Measurements from ENCODE around the gene SVIL.
A peak's percentile ranks its signal among the peaks of the same experiment; 100 is the strongest.
"Not testable (repeated sequence)": the region's sequence is repeated elsewhere in the genome, so short reads cannot be mapped to it uniquely, and the experiment has no call there.

SVIL gene

DNA sequence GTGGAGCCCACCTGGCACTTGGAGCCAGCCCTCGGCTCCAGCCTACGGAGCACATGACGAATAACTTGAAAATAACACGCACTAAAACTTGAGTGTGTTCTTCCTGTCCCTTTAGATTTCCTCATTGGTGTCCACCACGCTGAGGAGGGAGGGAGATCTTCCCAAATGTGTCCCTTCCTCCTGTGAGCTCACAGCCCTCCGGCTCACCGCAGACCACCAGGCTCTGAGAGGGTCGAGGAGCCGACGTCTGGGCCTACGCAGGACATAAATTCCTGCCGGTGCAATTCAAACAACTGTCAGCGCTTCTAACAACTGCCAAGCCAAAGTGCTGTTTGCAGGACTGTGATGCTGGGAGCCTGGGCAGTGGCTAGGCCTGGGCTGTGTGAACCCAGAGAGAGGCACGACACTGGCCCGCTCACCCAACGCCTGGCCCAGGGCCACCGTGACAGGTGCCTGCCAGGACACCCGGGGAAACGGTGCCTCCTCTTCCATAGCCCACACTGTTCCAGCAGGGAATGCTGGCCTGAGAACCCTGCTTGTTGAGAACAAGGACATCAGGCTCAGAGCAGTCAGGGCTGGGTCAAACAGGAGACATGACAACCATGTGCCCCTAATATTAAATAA lies 118.3 kb downstream of the SVIL start:
- DNase-seq (ENCODE audit: low read depth in 2 of 2), result not testable (repeated sequence)

DNA sequence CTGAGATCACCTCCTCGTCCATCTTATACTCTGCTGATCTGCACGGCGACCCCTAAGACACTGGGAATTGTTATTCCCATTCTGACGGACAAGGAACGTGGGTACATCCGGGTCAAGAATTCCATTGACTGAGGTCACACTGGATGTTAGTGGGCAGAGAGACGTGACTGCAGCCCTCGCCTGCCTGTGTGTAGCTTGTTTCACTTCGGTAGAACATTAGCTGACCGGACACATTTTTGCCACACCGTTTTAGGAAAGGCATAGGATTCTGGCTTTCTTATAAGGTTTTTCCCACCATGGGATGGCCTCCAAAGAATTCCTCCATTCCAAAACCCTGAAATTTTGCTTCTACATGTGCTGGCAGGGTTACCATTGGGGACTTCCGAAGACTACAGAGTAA lies 118.9 kb downstream of the SVIL start:
- DNase-seq (ENCODE audit: low read depth in 2 of 2), result not testable (repeated sequence)

DNA sequence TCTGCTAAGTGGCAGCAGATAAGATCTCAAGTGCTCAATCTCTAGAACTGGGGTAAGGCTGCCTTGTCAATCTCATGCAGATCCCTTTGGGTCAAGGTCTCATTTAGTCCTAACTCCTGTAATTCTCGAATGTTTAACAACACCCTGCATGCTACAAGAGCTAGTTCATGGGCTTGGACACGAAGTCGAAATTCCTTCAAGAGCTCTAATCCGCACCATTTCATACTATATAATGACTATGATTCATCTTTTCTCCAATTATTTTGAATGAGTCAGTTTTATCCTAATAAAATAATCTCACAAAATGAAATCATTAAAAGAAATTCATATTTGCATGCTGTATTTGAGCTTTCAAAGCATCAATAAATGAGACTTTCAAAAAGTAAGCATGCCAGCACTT lies 119.7 kb downstream of the SVIL start:
- not testable (repeated sequence) for DNase-seq (ENCODE audit: low read depth in 2 of 2)

DNA sequence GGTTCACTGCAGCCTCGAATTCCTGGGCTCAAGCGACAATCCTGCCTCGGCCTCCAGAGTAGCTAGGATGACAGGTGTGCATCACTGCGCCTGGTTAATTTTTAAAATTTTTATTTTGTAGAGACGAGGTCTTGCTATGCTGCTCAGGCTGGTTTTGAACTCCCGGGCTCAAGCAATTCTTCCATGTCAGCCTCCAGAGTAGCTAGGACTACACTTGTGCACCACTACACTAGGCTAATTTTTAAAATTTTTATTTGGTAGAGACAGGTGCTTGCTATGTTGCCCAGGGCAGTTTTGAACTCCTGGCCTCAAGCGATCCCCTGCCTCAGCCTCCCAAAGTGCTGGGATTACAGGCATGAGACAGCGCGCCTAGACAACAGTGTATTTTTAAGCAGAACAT lies 120.5 kb downstream of the SVIL start:
- DNase-seq (ENCODE audit: low read depth in 2 of 2), result no peak

DNA sequence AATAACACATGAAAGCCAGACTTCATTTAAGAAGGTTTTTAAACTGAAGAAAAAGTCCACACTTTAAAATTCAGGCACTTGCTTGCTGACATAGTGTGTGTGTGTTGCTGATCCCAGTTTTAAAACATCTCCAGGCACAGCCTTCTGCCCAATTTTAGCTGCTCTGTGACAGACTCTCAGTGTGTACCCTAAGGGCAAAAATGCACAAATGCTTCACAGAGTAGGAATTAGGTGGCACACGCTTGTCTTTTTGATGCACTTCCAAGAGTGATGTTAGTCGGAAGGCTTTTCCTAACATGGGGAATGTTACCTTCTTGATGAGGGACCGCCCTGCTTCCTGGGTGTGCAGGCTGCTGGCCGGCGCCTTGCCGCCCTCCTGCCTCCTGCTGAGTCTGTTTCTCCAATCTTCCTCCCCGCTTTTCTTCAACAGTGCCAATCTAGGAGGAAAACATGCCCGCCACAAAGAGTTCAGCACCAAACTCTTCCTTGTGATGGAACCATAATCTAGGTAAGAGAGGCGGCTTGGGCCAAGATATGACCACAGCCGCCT lies 122.3 kb downstream of the SVIL start:
- no peak for DNase-seq (ENCODE audit: low read depth in 2 of 2)

DNA sequence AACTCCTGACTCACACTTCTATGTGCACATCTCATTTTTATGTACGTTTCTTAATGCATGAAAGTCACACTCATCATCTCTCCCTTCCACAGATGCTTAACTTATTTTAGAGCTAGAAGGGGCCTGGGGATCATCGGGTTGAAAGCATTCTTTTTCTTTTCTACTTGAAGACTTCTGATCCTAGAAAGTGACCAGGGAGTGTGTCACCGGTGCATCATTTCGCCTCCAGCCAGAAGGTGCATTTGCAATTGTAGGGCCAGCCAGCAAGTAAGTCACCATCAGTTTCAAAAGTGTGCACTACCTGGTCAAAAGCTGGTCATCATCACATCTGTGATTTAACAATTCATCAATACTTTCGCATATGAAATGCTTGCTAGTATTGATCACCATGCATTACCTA lies 123.0 kb downstream of the SVIL start:
- DNase-seq (ENCODE audit: low read depth in 2 of 2), result not testable (repeated sequence)

DNA sequence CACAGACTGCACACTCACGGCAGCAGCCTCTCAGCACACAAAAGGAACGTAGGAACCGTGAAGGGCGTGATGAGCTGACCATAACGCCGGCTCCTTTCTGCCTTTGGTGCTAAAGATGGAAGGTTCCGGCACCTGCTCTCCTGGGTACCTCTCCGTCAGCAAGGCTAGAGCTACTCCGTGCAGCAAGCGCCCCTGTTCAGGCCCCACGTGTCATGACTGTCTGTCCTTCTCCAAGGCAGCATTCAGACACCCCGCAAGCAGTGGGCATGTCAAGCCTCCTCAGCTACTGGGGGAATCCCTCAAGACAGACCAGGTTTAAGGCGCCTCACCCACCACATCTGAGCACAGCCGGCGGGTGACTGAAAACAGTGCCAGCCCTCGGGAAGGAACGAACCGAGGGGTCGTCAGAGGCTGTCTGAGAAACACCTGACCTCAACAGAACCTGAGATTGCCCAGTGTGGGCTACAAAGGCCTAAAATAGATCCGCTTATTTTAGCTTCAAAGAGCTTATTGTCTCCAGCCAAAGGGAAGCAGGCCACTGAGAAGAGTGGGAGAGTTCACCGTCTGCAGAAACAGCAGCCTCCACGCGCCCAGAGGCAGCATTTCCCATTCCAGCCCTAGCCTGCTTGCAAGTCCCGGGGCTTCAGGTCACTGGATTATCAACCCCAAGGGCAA lies 124.2 kb downstream of the SVIL start:
- not testable (repeated sequence) for DNase-seq (ENCODE audit: low read depth in 2 of 2)

DNA sequence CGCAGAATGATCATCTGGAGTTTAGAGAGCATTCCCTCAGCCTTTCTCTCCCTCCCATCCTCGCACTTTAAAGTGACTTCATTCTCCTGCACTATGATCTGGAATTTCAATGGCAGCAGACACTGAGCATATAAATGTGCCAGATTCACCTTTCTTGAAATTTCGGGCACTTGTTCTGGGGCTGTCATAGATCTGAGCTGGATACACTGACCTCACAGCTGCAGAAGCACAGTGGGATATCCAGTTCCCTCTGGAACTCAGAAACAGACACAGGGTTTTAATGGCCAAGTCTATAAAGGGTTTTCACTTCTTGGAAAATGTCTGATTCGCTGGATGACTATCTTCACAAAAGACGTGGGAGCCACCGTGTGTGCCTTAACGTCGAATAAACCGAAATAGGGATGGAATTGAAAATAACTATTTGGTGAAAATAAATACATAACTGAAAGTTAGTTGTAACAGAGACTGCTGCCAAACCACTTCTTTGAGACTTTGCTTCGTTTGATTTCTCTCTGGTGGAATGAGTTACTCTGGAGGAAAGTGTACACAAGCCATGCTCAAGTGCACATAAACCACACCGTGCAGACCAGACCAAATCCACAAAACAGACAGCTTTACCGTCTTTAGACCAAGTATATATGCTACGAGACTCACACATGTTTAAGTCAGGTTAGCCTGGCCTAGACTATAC lies 126.1 kb downstream of the SVIL start:
- no peak for DNase-seq (ENCODE audit: low read depth in 2 of 2)

DNA sequence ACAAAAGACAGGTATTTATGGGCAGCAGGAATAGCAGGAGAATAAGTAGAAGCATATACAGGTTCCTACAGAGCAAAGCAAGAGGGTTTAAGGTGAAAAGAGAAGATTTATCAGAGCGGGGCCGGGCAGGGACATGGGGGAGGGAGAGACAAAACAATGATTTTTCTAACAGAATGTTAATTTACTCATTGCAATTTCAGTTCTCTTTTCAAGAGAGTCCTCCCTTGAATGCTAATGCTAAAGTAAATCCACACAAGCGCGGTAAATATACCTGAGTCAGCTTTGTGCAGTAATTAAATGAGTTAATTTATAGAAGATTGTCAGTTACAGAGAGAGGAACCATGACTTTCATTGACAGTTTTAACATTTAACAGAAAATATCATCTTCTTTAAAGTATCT lies 127.0 kb downstream of the SVIL start:
- not testable (repeated sequence) for DNase-seq (ENCODE audit: low read depth in 2 of 2)

DNA sequence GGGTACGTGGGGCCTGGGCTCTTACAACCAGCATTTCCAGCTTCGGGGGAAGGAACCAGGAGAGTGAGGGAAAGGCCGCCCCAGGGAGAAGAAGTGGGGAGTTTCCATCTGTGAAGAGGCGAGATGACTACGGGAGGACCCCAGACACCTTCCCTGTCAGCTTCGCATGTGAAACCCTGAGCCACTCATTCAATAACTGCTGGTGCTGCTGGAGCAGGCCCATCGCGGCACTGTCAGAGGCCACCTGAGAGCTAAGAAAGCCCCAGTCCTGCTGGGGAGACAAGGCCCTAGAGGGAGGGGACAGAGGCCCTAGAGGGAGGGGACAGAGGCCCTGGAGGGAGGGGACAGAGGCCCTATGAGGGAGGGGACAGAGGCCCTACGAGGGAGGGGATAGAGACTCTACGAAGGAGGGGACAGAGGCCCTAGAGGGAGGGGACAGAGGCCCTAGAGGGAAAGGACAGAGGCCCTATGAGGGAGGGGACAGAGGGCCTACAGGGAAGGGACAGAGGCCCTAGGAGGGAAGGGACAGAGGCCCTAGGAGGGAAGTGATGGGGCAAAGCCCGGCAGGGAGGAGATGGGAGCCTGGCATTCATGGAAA lies 128.3 kb downstream of the SVIL start:
- DNase-seq (ENCODE audit: low read depth in 2 of 2), result not testable (repeated sequence)

DNA sequence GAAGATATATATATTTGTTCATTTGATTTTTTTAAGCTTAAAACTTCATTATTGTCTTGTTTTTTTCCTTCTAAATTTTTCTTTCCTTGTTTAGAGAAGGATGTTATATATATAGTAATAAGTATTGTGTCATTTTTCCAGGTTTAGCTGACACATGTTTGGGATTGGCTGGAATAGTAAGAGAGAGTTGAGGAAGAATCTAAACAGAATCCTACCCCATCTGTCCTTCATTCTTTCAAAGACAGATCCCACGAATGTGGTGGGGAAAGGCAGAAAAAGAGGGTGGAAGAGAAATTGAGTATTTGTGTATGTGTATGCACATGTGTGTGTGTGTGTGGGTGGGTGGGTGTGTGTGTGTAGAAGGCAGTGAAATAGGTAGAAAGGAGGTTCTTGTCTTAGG lies 132.4 kb downstream of the SVIL start:
- DNase-seq (ENCODE audit: low read depth in 2 of 2), result no peak

DNA sequence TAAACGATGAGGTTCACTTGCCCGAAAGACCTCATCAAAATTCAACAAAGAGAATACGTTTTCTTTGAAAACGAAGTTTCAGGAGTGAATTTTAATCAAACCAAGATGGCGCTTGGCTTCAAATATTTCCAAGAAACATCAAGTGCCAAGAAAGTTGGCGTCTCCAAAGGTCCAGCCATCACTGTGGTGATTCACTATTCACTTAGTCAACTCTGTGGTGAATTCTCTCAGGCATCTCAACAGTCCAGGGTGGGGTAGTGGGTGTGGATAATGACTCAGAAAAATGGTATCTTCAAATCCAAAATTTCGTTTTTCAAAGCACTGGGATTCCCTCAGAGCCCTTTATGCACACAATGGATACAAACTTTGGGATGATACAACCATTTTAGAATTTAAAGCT lies 133.1 kb downstream of the SVIL start:
- no peak for DNase-seq (ENCODE audit: low read depth in 2 of 2)

DNA sequence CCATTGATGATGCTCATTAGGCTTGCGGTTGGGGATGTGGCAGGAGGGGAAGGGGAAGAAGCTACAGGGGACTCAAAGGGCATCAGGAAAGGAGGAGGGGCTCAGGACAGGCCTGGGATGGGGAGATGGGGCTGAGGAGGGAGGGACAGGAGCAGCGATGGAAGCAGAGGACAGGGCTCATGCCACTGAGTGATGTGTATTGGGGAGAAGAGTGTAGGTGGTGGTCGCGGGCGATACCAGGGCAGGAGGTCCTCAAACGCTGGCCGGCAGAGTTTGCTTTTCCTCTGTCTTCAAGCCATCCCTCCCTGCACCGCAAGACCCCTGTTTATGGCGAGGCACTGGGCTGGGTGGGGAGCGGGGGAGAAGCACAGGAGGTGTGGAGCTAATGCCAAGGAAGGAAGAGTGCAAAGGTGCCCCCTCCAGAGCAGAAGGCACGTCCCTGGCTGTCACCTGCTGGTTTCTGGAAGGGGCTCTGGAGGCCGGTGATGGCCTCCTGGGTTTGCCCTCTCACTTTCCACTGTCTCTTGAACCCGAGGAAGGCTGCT lies 134.7 kb downstream of the SVIL start:
- DNase-seq (ENCODE audit: low read depth in 2 of 2), result no peak

DNA sequence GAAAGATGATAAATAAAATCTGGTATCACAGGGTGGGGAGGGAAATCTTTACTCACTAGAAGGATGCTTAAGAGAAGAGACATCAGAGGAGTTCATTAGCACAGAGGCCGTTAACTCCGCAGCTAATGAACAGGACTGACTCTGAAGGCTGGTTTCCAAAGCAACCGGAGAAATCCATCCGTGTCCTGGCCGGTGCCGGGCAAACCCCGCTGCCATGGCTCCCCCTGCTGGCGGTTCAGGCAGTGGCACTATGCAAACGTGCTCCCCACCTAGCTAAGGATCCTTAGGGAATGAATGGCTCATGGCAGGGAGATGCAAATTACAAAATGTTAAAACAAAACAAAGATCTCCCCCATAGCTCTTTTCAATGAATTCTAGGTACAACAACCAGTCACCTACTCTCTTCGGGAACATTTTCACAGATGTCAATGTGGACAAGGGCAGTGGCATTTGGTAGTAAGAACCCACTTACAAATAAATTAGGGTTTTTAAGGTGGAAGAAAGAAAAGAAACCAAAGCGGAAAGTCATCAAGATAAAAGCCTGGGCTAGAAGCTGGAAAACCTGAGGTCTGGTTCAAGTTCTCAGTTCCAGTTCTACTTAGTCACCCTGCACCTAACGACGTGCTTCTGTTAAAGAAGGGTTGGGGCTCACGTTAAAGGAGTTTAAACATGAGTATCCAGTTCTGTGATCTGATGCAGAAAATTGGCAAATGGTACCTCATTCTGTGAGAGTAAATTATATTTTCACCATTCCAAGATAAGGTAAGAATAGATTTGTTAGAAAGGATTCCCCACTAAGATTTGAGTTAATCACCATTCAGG lies 138.2 kb downstream of the SVIL start:
- DNase-seq (ENCODE audit: low read depth in 2 of 2), result peak; percentile 12 to 59

DNA sequence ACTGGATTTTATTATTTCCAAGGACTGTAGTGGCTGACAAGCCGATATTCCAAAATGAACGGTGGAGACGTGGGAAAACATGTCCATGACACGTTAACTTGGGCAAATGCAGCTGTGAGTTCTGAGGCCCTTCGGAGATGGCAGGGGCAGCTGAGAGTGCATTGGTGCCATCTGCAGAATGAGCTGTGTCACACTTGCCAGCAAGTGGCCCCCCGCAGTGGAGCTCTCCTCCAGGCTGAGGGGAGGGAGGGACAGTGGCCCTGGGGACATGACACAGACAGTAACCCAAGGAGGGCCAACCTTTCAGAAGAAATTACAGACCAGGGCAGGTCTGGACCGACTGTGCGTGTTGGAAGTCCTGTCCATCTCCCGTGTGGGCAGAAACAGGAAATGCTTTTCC lies 139.4 kb downstream of the SVIL start:
- no peak for DNase-seq (ENCODE audit: low read depth in 2 of 2)

DNA sequence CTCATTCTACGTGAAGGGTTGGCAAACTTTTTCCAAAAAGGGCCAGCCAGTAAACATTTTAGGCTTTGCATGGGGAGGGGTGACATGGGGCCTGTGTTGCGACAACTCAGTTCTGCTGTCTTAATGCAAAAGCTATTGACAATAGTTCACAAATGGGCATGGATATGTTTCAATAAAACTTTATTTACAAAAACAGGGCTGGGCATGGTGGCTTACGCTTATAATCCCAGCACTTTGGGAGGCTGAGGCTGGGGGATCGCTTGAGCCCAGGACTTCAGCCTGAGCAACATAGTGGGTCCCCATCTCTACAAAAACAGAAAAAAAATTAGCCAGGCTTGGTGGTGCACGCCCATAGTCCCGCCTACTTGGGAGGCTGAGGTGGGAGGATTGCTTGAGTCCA lies 141.1 kb downstream of the SVIL start:
- no peak for DNase-seq (ENCODE audit: low read depth in 2 of 2)

DNA sequence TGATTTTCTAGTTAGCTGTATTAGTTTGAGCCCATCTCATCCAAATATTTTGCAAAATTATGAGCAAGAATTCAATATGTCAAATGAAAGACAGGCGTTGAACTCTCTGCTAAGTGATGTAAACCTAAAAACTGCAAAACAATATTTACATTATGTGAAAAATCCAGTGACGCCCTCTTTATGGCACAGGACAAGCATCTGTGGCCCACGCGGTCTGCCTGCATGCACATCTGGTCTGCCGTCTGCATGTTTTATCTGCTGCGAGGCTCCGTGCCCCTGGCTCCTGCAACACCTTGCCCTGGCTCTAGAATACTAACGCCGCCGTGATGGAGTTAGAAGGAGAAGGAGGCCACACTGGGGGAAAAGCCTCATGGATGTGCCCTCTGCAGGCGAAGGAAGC lies 142.0 kb downstream of the SVIL start:
- DNase-seq (ENCODE audit: low read depth in 2 of 2), result no peak

DNA sequence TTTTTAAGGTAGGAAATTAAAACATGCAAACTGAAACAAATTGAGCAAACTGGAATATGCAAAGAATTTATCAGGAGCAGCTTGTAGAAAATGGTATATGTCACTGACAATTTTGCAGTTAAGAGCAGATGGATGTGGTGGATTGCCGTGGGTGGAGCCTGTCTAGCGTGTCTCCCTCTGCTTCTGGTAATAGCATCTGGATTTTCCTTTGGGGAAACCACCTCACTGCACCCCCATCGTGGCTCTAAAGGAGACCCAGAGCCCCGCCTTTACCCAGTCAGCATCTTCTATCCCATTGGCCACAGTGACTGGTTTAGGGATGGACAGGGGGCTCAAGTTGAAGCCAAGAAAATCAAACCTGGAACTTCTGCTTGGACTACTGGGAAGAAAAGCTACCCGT lies 142.9 kb downstream of the SVIL start:
- no peak for DNase-seq (ENCODE audit: low read depth in 2 of 2)

DNA sequence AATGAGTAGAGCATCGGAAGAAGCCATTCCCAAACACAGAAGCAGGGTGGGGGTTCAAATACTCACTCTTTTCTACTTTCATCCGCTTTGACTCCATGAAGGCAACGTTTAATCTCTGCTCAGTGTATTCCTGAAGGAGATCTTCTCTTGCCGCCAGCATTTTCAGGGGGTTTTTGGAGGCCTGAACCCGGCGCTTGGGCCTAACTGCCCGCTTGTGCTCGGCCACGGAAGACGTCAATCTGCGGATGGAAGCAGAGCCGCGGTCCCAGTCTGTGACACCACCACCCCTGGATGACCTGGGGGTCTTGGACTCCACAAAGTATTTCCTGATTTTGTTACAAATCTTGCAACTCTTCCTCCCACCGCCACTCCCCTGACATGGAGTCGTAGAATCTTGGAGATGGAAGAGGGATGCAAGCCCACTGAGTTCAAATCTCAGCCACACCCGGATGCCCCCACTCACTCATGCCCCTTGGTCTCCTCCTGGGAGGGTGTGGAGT lies 143.9 kb downstream of the SVIL start:
- not testable (repeated sequence) for DNase-seq (ENCODE audit: low read depth in 2 of 2)

DNA sequence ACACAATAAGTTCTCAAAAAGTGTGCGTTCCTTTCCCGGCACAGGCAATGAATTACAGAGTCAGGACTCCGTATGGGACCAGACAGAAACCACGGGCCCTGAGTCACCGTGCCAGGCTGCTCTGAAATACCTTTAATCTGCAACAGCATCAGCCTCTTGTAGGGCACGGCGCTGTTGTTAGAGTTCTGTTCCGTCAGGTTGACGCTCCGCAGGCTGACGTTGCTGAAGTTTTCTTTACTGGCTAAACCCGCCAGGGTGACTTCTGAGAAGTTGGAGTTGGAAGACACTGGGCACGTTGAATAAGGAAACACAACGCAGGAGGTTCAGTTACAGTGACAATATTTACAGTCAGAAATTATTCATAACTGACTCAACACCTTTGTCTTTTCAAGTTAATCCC lies 146.3 kb downstream of the SVIL start:
- DNase-seq (ENCODE audit: low read depth in 2 of 2), result not testable (repeated sequence)

DNA sequence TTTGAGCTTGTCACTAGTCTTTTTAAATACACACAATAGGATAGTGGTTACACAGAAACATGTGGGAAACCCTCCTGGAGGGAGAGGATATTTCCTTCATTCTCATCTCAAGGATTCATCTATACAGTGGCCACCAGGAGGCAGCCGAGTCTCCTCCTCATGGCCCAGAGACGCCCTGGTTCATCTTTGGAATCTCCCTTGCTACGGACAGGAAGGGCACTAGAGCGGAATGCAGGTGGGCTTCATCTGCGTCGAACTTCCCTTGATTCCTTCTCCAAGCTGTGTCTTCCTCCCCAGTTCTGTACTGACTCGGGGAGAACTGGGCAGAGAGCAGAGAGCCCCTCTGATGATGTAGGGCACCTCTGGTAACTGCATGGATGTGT lies 146.9 kb downstream of the SVIL start:
- DNase-seq (ENCODE audit: low read depth in 2 of 2), result not testable (repeated sequence)
